ENCODE data around the gene SYNPO.

The SYNPO gene

DNA sequence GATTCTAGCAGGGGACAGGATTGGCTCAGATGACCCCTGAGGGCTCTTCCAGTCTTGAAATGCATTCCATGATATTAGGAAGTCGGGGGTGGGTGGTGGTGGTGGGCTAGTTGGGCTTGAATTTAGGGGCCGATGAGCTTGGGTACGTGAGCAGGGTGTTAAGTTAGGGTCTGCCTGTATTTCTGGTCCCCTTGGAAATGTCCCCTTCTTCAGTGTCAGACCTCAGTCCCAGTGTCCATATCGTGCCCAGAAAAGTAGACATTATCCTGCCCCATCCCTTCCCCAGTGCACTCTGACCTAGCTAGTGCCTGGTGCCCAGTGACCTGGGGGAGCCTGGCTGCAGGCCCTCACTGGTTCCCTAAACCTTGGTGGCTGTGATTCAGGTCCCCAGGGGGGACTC, 17.7 kb downstream of the SYNPO start:
- H3K36me3 ChIP-seq (ENCODE audit: insufficient read depth) = no peaks in the 10 kb centered on the region
- no peak overlapping the region for H3K9ac ChIP-seq
- no peak overlapping the region for H3K4me3 ChIP-seq (IDR thresholded peaks at IDR 0.05; ENCODE audit: insufficient read depth, low read depth, low read length)
- H3K4me2 ChIP-seq = no peak overlapping the region
- no peaks in the 10 kb centered on the region for H3K27me3 ChIP-seq (ENCODE audit: insufficient read depth, low read depth)
- no peaks in the 10 kb centered on the region for H3K4me1 ChIP-seq (ENCODE audit: low read depth, poor library complexity, severe bottlenecking)
- no peak overlapping the region for H2AFZ ChIP-seq (ENCODE audit: low read depth)
- TF ChIP-seq, protein P1, sequence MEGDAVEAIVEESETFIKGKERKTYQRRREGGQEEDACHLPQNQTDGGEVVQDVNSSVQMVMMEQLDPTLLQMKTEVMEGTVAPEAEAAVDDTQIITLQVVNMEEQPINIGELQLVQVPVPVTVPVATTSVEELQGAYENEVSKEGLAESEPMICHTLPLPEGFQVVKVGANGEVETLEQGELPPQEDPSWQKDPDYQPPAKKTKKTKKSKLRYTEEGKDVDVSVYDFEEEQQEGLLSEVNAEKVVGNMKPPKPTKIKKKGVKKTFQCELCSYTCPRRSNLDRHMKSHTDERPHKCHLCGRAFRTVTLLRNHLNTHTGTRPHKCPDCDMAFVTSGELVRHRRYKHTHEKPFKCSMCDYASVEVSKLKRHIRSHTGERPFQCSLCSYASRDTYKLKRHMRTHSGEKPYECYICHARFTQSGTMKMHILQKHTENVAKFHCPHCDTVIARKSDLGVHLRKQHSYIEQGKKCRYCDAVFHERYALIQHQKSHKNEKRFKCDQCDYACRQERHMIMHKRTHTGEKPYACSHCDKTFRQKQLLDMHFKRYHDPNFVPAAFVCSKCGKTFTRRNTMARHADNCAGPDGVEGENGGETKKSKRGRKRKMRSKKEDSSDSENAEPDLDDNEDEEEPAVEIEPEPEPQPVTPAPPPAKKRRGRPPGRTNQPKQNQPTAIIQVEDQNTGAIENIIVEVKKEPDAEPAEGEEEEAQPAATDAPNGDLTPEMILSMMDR (conservative IDR thresholded peaks at IDR 0.05; ENCODE audit: low read depth, low read length) = no peak
- no peak overlapping the region for H3K27ac ChIP-seq
- H3K79me2 ChIP-seq (ENCODE audit: insufficient read depth, low read depth) = no peaks in the 10 kb centered on the region
- H4K20me1 ChIP-seq (ENCODE audit: insufficient read depth) = no peaks in the 10 kb centered on the region

DNA sequence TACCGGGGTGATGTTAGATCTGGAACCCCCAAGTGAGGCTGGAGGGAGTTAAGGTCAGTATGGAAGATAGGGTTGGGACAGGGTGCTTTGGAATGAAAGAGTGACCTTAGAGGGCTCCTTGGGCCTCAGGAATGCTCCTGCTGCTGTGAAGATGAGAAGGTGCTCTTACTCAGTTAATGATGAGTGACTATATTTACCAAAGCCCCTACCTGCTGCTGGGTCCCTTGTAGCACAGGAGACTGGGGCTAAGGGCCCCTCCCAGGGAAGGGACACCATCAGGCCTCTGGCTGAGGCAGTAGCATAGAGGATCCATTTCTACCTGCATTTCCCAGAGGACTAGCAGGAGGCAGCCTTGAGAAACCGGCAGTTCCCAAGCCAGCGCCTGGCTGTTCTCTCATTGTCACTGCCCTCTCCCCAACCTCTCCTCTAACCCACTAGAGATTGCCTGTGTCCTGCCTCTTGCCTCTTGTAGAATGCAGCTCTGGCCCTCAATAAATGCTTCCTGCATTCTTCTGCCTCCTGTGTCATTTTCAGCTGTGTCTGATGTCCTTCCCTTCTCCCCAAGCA, 18.3 kb downstream of the SYNPO start:
- no peak overlapping the region for H3K9ac ChIP-seq
- no peaks in the 10 kb centered on the region for H4K20me1 ChIP-seq (ENCODE audit: insufficient read depth)
- no peaks in the 10 kb centered on the region for H3K36me3 ChIP-seq (ENCODE audit: insufficient read depth)
- H3K4me2 ChIP-seq = no peak overlapping the region
- no peak overlapping the region for H3K4me3 ChIP-seq (IDR thresholded peaks at IDR 0.05; ENCODE audit: insufficient read depth, low read depth, low read length)
- H3K27ac ChIP-seq = no peak overlapping the region
- no peaks in the 10 kb centered on the region for H3K79me2 ChIP-seq (ENCODE audit: insufficient read depth, low read depth)
- no peak overlapping the region for H2AFZ ChIP-seq (ENCODE audit: low read depth)
- TF ChIP-seq, protein P1 (conservative IDR thresholded peaks at IDR 0.05; ENCODE audit: low read depth, low read length) = no peak
- no peaks in the 10 kb centered on the region for H3K4me1 ChIP-seq (ENCODE audit: low read depth, poor library complexity, severe bottlenecking)
- H3K27me3 ChIP-seq (ENCODE audit: insufficient read depth, low read depth) = no peaks in the 10 kb centered on the region

DNA sequence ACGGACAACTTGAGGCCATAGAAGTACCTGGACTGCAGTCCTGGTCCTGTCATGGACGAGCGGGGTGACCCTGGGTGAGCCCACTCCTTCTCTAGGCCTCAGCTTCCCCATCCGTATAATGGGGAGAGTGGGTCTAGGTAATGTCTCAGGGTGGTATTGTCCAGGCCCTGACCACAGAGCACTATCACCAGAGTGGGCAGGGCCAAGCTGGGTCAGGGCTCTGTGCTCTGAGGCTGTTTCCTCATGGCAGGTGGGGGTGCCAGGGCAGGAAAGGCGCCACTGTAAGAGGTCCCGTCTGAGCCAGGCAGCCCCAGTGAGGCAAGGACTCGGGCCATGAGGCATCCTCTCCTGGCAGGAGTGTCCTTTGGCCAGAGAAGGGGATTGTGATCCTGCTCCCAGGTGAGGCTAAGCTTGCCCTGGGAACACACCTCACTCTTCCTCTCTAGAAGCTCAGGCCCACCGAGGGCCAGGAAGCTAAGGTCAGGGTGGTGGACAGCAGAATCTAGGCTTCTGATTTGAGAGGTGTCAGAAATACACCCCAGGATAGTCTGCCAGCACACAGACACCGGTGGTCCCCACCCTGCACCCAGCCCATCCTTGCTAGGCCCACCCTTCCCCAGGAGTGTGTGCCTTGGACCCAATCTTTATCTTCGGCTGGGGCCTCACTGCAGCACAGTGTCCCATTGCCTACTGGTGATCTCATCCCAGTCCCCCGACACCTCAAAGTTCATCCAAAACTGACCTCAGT, 19.1 kb downstream of the SYNPO start:
- no peaks in the 10 kb centered on the region for H3K27me3 ChIP-seq (ENCODE audit: insufficient read depth, low read depth)
- no peak overlapping the region for H3K4me2 ChIP-seq
- no peak overlapping the region for H3K4me3 ChIP-seq (IDR thresholded peaks at IDR 0.05; ENCODE audit: insufficient read depth, low read depth, low read length)
- no peak overlapping the region for H3K27ac ChIP-seq
- no peaks in the 10 kb centered on the region for H3K4me1 ChIP-seq (ENCODE audit: low read depth, poor library complexity, severe bottlenecking)
- no peak overlapping the region for H2AFZ ChIP-seq (ENCODE audit: low read depth)
- no peaks in the 10 kb centered on the region for H3K36me3 ChIP-seq (ENCODE audit: insufficient read depth)
- TF ChIP-seq, protein P1 (conservative IDR thresholded peaks at IDR 0.05; ENCODE audit: low read depth, low read length) = no peak
- no peaks in the 10 kb centered on the region for H4K20me1 ChIP-seq (ENCODE audit: insufficient read depth)
- no peaks in the 10 kb centered on the region for H3K79me2 ChIP-seq (ENCODE audit: insufficient read depth, low read depth)
- no peak overlapping the region for H3K9ac ChIP-seq

DNA sequence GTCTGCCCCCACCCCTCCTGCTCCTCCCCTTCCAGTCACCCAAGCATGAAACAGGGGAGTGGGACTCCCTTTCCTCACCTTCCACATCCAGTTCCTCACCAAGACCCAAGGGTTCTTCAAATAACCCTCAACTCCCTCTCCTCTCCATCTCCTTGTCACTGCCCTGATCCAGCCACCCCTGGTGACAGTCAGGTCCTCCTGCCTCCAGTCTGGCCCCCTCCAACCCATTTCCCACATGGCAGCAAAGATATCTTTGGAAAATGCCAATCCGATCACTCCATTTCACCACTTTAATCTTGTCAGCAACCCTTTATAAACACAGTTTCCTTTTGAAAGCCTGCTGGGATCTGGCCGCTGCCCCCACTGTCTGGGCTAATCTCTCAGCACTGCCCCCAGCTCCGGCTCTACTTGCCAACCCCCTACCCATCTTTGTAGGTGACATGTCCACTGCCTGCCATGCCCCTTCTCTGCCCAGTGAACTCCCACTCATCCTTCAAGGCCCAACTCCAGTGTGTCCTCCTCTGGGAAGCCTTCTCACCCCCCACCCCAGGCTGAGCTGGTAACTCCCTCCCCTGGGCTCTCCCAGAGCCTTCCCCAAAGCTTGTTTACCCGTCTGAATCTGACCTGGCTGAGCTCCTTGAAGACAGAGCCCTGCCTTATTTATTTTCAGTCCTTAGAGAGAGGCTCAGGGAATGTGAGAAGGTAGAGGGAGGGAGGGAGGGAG, 19.8 kb downstream of the SYNPO start:
- no peaks in the 10 kb centered on the region for H3K36me3 ChIP-seq (ENCODE audit: insufficient read depth)
- H2AFZ ChIP-seq (ENCODE audit: low read depth) = no peak overlapping the region
- TF ChIP-seq, protein P1 (conservative IDR thresholded peaks at IDR 0.05; ENCODE audit: low read depth, low read length) = no peak
- H3K9ac ChIP-seq = no peak overlapping the region
- H3K79me2 ChIP-seq (ENCODE audit: insufficient read depth, low read depth) = no peaks in the 10 kb centered on the region
- no peaks in the 10 kb centered on the region for H3K4me1 ChIP-seq (ENCODE audit: low read depth, poor library complexity, severe bottlenecking)
- H3K27me3 ChIP-seq (ENCODE audit: insufficient read depth, low read depth) = no peaks in the 10 kb centered on the region
- no peak overlapping the region for H3K4me2 ChIP-seq
- no peak overlapping the region for H3K27ac ChIP-seq
- no peaks in the 10 kb centered on the region for H4K20me1 ChIP-seq (ENCODE audit: insufficient read depth)
- H3K4me3 ChIP-seq (IDR thresholded peaks at IDR 0.05; ENCODE audit: insufficient read depth, low read depth, low read length) = no peak overlapping the region

Measured in KMS-11 (cell line).